Neuron (in vitro differentiated cells): ENCODE results near the gene COL23A1.

ENCODE experiments used
- H2AFZ ChIP-seq: one replicate; pipeline ENCODE4 v1.6.1; 2013; ENCODE audit warnings: low read depth, mild to moderate bottlenecking, inconsistent platforms, low read length, moderate library complexity
- H3K27me3 ChIP-seq: one replicate; pipeline ENCODE4 v1.6.1; 2013; ENCODE audit warnings: low read length; ENCODE audit not compliant: insufficient read depth
- H3K36me3 ChIP-seq: one replicate; pipeline ENCODE4 v1.6.1; 2013; ENCODE audit warnings: low read length; ENCODE audit not compliant: insufficient read depth
- H3K4me1 ChIP-seq: one replicate; pipeline ENCODE4 v1.6.1; 2013; ENCODE audit warnings: low read length; ENCODE audit not compliant: insufficient read depth
- H3K4me3 ChIP-seq: 2 replicates; pipeline ENCODE4 v1.5.1; 2013; ENCODE audit warnings: mild to moderate bottlenecking, low read length, moderate library complexity
- H3K9me3 ChIP-seq: one replicate; pipeline ENCODE4 v1.6.1; 2013; ENCODE audit warnings: low read length

The COL23A1 gene

GRCh38 chr5:178465861-178466288 is 124.3 kb downstream of the COL23A1 start:
- peaks cover 14% of the 10 kb centered on the region for H3K4me1 ChIP-seq
- H3K9me3 ChIP-seq = no peaks in the 10 kb centered on the region
- no peaks in the 10 kb centered on the region for H3K27me3 ChIP-seq
- H2AFZ ChIP-seq = no peak overlapping the region
- no peaks in the 10 kb centered on the region for H3K36me3 ChIP-seq
- H3K4me3 ChIP-seq = no peak overlapping the region

GRCh38 chr5:178465228-178465860 is 124.8 kb downstream of the COL23A1 start:
- Histone ChIP-seq H3K27me3 (no peaks in the 10 kb centered on the region), H3K4me1 (peaks cover 14% of the 10 kb centered on the region), H3K36me3 (no peaks in the 10 kb centered on the region), H3K9me3 (no peaks in the 10 kb centered on the region), H2AFZ (no peak overlapping the region), H3K4me3 (no peak overlapping the region)

- Histone ChIP-seq H3K4me3 (no peak overlapping the region), H2AFZ (no peak overlapping the region), H3K4me1 (peaks cover 14% of the 10 kb centered on the region), H3K27me3 (no peaks in the 10 kb centered on the region), H3K36me3 (no peaks in the 10 kb centered on the region), H3K9me3 (no peaks in the 10 kb centered on the region)
Measured at GRCh38 chr5:178464431-178465048, 125.7 kb downstream of the COL23A1 start.

- H3K4me3 ChIP-seq = no peak overlapping the region
- no peak overlapping the region for H2AFZ ChIP-seq
- H3K36me3 ChIP-seq = no peaks in the 10 kb centered on the region
- H3K27me3 ChIP-seq = no peaks in the 10 kb centered on the region
- peaks cover 14% of the 10 kb centered on the region for H3K4me1 ChIP-seq
- no peaks in the 10 kb centered on the region for H3K9me3 ChIP-seq
Measured at GRCh38 chr5:178463321-178464155, 126.7 kb downstream of the COL23A1 start.

- peaks cover 8% of the 10 kb centered on the region for H3K4me1 ChIP-seq
- H3K27me3 ChIP-seq = no peaks in the 10 kb centered on the region
- H3K9me3 ChIP-seq = no peaks in the 10 kb centered on the region
- no peak overlapping the region for H3K4me3 ChIP-seq
- no peak overlapping the region for H2AFZ ChIP-seq
- no peaks in the 10 kb centered on the region for H3K36me3 ChIP-seq
Measured at GRCh38 chr5:178462816-178463215, 127.4 kb downstream of the COL23A1 start.

GRCh38 chr5:178462076-178462475 is 128.1 kb downstream of the COL23A1 start:
- Histone ChIP-seq H3K9me3 (no peaks in the 10 kb centered on the region), H3K4me1 (peaks cover under 1% of the 10 kb centered on the region), H3K27me3 (no peaks in the 10 kb centered on the region), H2AFZ (no peak overlapping the region), H3K36me3 (no peaks in the 10 kb centered on the region), H3K4me3 (no peak overlapping the region)

GRCh38 chr5:178461004-178461730 is 129.0 kb downstream of the COL23A1 start:
- Histone ChIP-seq H3K27me3 (no peaks in the 10 kb centered on the region), H3K4me3 (no peak overlapping the region), H2AFZ (no peak overlapping the region), H3K9me3 (no peaks in the 10 kb centered on the region), H3K4me1 (no peaks in the 10 kb centered on the region), H3K36me3 (no peaks in the 10 kb centered on the region)

GRCh38 chr5:178460598-178460997 is 129.6 kb downstream of the COL23A1 start:
- no peaks in the 10 kb centered on the region for H3K36me3 ChIP-seq
- H3K4me1 ChIP-seq = no peaks in the 10 kb centered on the region
- no peak overlapping the region for H2AFZ ChIP-seq
- H3K27me3 ChIP-seq = no peaks in the 10 kb centered on the region
- H3K4me3 ChIP-seq = no peak overlapping the region
- H3K9me3 ChIP-seq = no peaks in the 10 kb centered on the region

GRCh38 chr5:178460174-178460573 is 130.0 kb downstream of the COL23A1 start:
- Histone ChIP-seq H3K4me1 (no peaks in the 10 kb centered on the region), H3K36me3 (no peaks in the 10 kb centered on the region), H2AFZ (no peak overlapping the region), H3K9me3 (no peaks in the 10 kb centered on the region), H3K4me3 (no peak overlapping the region), H3K27me3 (no peaks in the 10 kb centered on the region)

GRCh38 chr5:178458140-178458539 is 132.1 kb downstream of the COL23A1 start:
- Histone ChIP-seq H2AFZ (no peak overlapping the region), H3K4me3 (no peak overlapping the region), H3K4me1 (no peaks in the 10 kb centered on the region), H3K27me3 (no peaks in the 10 kb centered on the region), H3K9me3 (no peaks in the 10 kb centered on the region), H3K36me3 (no peaks in the 10 kb centered on the region)

- Histone ChIP-seq H3K27me3 (no peaks in the 10 kb centered on the region), H2AFZ (no peak overlapping the region), H3K36me3 (no peaks in the 10 kb centered on the region)
Measured at GRCh38 chr5:178457471-178457870, 132.7 kb downstream of the COL23A1 start.

GRCh38 chr5:178455480-178455835 is 134.7 kb downstream of the COL23A1 start:
- Histone ChIP-seq H3K4me1 (no peaks in the 10 kb centered on the region), H3K9me3 (no peaks in the 10 kb centered on the region), H3K4me3 (no peak overlapping the region), H2AFZ (no peak overlapping the region), H3K36me3 (no peaks in the 10 kb centered on the region), H3K27me3 (no peaks in the 10 kb centered on the region)

More at GRCh38 chr5:178457471-178457870, 132.7 kb downstream of the COL23A1 start:
- Histone ChIP-seq H3K9me3 (no peaks in the 10 kb centered on the region), H3K4me3 (no peak overlapping the region), H3K4me1 (no peaks in the 10 kb centered on the region)
